ENCODE measurements around the gene C17orf113. TPM values are rescaled to one million over a fixed set of nuclear protein-coding genes. Genes with fewer than 3 reads are reported as not detected.

The C17orf113 gene
- total and polyA plus RNA-seq, 4 donors: 0.12 to 0.17 (median 0.14) TPM; not detected in 1

GRCh38 chr17:42038221-42038973, 12.0 kb downstream of the C17orf113 start:
- H3K9me3 ChIP-seq (ENCODE audit: control insufficient read depth in 4 of 4, low read length in 3 of 4): no peaks in the 10 kb centered on the region
- no peaks in the 10 kb centered on the region for H3K27me3 ChIP-seq (ENCODE audit: control insufficient read depth in 4 of 4, insufficient read depth in 4 of 4, low read length in 3 of 4)
- no peak overlapping the region for H3K4me3 ChIP-seq (ENCODE audit: low read depth in 1 of 3, low read length in 3 of 3)
- peaks cover 0 to 8% (median 5%) of the 10 kb centered on the region in 4 donors for H3K4me1 ChIP-seq (ENCODE audit: control insufficient read depth in 4 of 4, insufficient read depth in 4 of 4, low read length in 3 of 4)
- no peak for DNase-seq (ENCODE audit: low spot score)
- no peak for TF ChIP-seq SP1 (IDR thresholded peaks at IDR 0.05)
- no peak for TF ChIP-seq TAF1 (conservative IDR thresholded peaks at IDR 0.05)
- TF ChIP-seq HNF4A (conservative IDR thresholded peaks at IDR 0.05): no peak
- TF ChIP-seq NR2F2 (IDR thresholded peaks at IDR 0.05): no peak
- no peak for TF ChIP-seq FOXA2 (IDR thresholded peaks at IDR 0.05)
- TF ChIP-seq YY1 (IDR thresholded peaks at IDR 0.05): no peak
- TF ChIP-seq FOXA1 (IDR thresholded peaks at IDR 0.05): no peak
- H3K9ac ChIP-seq (ENCODE audit: low read depth in 1 of 2, low read length in 2 of 2): no peak overlapping the region
- no peak overlapping the region for H3K27ac ChIP-seq (ENCODE audit: low read depth in 1 of 2, low read length in 2 of 2)
- no peaks in the 10 kb centered on the region for H3K36me3 ChIP-seq (ENCODE audit: control insufficient read depth in 4 of 4, insufficient read depth in 3 of 4, low read depth in 1 of 4, low read length in 3 of 4)
- 87% methylated on average over 5 of the region's 5 CpGs for WGBS

- Histone ChIP-seq H3K36me3 (ENCODE audit: control insufficient read depth in 4 of 4, insufficient read depth in 3 of 4, low read depth in 1 of 4, low read length in 3 of 4) (no peaks in the 10 kb centered on the region), H3K27me3 (ENCODE audit: control insufficient read depth in 4 of 4, insufficient read depth in 4 of 4, low read length in 3 of 4) (no peaks in the 10 kb centered on the region), H3K4me1 (ENCODE audit: control insufficient read depth in 4 of 4, insufficient read depth in 4 of 4, low read length in 3 of 4) (peaks cover 0 to 7% (median 2%) of the 10 kb centered on the region in 4 donors), H3K9me3 (ENCODE audit: control insufficient read depth in 4 of 4, low read length in 3 of 4) (no peaks in the 10 kb centered on the region), H3K4me3 (ENCODE audit: low read depth in 1 of 3, low read length in 3 of 3) (no peak overlapping the region), H3K27ac (ENCODE audit: low read depth in 1 of 2, low read length in 2 of 2) (no peak overlapping the region), H3K9ac (ENCODE audit: low read depth in 1 of 2, low read length in 2 of 2) (no peak overlapping the region)
- TF ChIP-seq JUND (IDR thresholded peaks at IDR 0.05) (no peak), EGR1 (IDR thresholded peaks at IDR 0.05; ENCODE audit: low read depth in 2 of 2) (no peak), TAF1 (conservative IDR thresholded peaks at IDR 0.05) (no peak)
- no peak for DNase-seq (ENCODE audit: low spot score)
- WGBS: 55% methylated on average over 6 of the region's 6 CpGs
These were observed 16.3 kb downstream of the C17orf113 start for GRCh38 chr17:42034059-42034458.

GRCh38 chr17:42031584-42031983, 18.8 kb downstream of the C17orf113 start:
- Histone ChIP-seq H3K27ac (ENCODE audit: low read depth in 1 of 2, low read length in 2 of 2) (no peak overlapping the region), H3K36me3 (ENCODE audit: control insufficient read depth in 4 of 4, insufficient read depth in 3 of 4, low read depth in 1 of 4, low read length in 3 of 4) (no peaks in the 10 kb centered on the region), H3K27me3 (ENCODE audit: control insufficient read depth in 4 of 4, insufficient read depth in 4 of 4, low read length in 3 of 4) (no peaks in the 10 kb centered on the region), H3K4me1 (ENCODE audit: control insufficient read depth in 4 of 4, insufficient read depth in 4 of 4, low read length in 3 of 4) (peaks cover 0 to 7% (median 3%) of the 10 kb centered on the region in 4 donors), H3K9ac (ENCODE audit: low read depth in 1 of 2, low read length in 2 of 2) (no peak overlapping the region), H3K9me3 (ENCODE audit: control insufficient read depth in 4 of 4, low read length in 3 of 4) (no peaks in the 10 kb centered on the region), H3K4me3 (ENCODE audit: low read depth in 1 of 3, low read length in 3 of 3) (no peak overlapping the region)
- DNase-seq (ENCODE audit: low spot score): no peak
- WGBS: 43% methylated on average over 6 of the region's 6 CpGs
- TF ChIP-seq SP1 (IDR thresholded peaks at IDR 0.05) (peak; percentile 61), NR2F2 (IDR thresholded peaks at IDR 0.05) (peak; percentile 89), FOXA1 (IDR thresholded peaks at IDR 0.05) (no peak), RXRA (IDR thresholded peaks at IDR 0.05) (peak; percentile 74 to 96), EGR1 (IDR thresholded peaks at IDR 0.05; ENCODE audit: low read depth in 2 of 2) (no peak), TAF1 (conservative IDR thresholded peaks at IDR 0.05) (no peak), HNF4A (conservative IDR thresholded peaks at IDR 0.05) (peak; percentile 26 to 62)
- TF ChIP-seq, protein P1, sequence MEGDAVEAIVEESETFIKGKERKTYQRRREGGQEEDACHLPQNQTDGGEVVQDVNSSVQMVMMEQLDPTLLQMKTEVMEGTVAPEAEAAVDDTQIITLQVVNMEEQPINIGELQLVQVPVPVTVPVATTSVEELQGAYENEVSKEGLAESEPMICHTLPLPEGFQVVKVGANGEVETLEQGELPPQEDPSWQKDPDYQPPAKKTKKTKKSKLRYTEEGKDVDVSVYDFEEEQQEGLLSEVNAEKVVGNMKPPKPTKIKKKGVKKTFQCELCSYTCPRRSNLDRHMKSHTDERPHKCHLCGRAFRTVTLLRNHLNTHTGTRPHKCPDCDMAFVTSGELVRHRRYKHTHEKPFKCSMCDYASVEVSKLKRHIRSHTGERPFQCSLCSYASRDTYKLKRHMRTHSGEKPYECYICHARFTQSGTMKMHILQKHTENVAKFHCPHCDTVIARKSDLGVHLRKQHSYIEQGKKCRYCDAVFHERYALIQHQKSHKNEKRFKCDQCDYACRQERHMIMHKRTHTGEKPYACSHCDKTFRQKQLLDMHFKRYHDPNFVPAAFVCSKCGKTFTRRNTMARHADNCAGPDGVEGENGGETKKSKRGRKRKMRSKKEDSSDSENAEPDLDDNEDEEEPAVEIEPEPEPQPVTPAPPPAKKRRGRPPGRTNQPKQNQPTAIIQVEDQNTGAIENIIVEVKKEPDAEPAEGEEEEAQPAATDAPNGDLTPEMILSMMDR (IDR thresholded peaks at IDR 0.05; ENCODE audit: low read depth, low read length, missing input control): no peak
- TF ChIP-seq, protein P2, sequence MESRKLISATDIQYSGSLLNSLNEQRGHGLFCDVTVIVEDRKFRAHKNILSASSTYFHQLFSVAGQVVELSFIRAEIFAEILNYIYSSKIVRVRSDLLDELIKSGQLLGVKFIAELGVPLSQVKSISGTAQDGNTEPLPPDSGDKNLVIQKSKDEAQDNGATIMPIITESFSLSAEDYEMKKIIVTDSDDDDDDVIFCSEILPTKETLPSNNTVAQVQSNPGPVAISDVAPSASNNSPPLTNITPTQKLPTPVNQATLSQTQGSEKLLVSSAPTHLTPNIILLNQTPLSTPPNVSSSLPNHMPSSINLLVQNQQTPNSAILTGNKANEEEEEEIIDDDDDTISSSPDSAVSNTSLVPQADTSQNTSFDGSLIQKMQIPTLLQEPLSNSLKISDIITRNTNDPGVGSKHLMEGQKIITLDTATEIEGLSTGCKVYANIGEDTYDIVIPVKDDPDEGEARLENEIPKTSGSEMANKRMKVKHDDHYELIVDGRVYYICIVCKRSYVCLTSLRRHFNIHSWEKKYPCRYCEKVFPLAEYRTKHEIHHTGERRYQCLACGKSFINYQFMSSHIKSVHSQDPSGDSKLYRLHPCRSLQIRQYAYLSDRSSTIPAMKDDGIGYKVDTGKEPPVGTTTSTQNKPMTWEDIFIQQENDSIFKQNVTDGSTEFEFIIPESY (IDR thresholded peaks at IDR 0.05): no peak
- TF ChIP-seq, protein P3, sequence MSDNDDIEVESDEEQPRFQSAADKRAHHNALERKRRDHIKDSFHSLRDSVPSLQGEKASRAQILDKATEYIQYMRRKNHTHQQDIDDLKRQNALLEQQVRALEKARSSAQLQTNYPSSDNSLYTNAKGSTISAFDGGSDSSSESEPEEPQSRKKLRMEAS (IDR thresholded peaks at IDR 0.05): no peak
- TF ChIP-seq, protein P4, sequence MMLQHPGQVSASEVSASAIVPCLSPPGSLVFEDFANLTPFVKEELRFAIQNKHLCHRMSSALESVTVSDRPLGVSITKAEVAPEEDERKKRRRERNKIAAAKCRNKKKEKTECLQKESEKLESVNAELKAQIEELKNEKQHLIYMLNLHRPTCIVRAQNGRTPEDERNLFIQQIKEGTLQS (IDR thresholded peaks at IDR 0.05): no peak

All from liver (tissue), 9 donors.